GM21367 (cell line): ENCODE data around the gene SLC6A18.
"Not testable (repeated sequence)": the region's sequence is repeated elsewhere in the genome, so short reads cannot be mapped to it uniquely, and the experiment has no call there.

Experiments
- ATAC-seq: cut with Tn5 transposase; IDR thresholded peaks from one replicate; pipeline ENCODE4 v1.9.1; 2021; ENCODE audit not compliant: unreplicated experiment

The SLC6A18 gene

DNA sequence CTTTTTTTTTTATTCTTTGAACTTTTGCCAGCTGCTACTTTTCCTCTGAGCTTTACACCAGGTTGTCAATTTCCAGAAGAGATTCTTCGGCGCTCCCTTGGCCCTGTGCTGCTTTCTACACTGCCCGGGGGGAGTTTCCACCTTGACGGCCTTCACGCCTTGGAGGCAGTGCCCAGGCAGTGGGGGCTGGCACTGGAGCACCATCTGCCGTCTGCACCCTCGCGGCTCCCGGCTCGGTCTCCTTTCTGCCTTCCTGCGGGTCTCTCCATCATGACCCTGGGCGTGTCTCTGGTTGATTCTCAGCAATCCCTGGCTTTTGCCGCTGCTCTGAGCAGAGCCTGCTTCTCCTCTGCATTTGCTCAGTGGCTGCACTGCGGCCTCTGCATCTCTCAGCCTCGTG, 2.9 kb downstream of the SLC6A18 start:
- ATAC-seq: no peak

DNA sequence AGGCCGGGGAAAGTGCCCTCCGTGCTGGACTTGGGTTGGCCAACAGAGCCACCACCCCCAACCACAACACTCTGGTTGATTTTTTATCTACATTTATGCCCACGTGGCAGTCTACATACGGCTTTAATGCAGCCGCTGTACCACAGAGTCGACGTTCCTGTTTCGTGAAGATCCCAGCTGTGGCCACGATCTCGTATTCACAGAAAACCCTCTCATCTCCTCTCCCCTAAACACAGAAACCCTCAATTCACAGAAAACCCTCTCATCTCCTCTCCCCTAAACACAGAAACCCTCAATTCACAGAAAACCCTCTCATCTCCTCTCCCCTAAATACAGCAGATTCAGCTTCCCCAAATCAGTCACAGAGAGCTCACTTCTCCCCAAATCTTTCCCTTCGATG, 3.8 kb downstream of the SLC6A18 start:
- not testable (repeated sequence) for ATAC-seq

DNA sequence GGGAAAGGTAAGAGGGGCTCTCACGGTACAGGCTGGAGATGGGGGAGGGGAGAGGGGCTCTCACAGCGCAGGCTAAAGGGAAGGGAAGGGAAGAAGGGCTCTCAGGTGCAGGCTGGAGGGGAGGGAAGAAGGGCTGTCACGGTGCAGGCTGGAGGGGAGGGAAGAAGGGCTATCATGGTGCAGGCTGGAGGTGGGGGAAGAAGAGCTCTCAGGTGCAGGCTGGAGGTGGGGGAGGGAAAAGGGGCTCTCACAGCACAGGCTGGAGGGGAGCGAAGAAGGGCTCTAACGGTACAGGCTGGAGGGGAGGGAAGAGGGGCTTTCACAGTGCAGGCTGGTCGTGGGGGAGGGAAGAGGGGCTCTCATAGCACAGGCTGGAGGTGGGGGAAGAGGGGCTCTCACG, 4.6 kb downstream of the SLC6A18 start:
- no peak for ATAC-seq

DNA sequence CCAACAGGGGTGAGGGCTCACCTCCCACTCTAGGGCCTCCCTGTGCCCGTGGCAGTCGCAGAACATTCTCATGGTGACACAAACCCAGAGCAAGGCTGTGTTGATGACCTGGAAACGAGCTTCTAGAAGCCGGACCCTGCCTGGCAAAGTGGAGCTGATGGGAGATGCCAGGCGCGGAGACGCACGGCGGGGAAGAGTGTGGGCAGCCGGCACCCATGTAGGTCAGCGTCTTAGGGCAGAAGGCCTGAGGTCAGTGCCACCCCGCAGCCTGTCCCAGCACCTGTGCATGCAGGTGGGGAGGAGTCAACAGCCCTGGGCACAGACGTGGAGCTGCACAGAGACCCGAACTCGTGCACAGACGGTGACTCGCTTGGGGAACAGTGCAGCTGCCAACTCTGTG, 5.4 kb downstream of the SLC6A18 start:
- ATAC-seq: no peak

DNA sequence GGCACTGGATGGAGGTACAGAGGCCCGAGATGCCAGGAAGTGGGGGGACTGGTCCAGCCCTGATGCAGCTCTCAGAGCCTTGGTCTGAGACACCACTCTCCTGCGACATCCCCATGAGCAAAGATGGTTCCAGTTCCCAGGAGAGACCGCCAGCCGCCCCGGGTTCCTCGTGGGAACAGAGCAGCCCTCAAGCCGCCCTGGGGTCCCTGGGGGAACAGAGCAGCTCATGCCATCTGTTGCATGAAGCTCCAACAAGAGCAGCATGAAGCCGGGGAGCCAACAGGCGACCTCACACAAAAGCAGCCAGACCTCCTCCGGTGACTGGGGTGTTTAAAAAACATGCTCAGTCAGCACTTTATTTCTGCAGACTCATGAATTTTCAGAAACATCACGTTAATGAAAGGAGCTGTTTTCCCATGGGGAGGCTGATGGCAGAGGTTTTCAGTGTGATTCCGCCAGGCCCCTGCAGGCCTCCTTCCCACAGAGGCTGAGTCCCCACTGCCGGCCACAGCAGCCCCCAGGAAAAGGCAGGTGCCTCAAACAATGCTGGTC, 6.2 kb downstream of the SLC6A18 start:
- no peak for ATAC-seq

DNA sequence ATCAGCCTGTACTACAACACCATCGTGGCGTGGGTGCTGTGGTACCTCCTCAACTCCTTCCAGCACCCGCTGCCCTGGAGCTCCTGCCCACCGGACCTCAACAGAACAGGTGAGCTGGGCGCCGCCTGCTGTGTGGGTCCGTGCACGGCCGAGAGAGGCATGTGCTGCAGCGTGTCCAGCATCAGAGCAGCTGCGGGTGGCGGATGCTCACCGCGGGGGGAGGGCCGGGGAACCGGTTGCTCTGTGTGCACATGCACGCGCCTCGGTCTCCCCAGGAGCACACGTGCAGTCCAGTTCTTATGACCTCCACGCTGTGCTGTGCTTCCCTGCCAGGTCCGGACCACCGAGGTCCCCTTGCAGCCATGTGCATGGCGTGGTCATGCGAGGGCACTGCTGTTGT, 7.6 kb downstream of the SLC6A18 start:
- no peak for ATAC-seq

DNA sequence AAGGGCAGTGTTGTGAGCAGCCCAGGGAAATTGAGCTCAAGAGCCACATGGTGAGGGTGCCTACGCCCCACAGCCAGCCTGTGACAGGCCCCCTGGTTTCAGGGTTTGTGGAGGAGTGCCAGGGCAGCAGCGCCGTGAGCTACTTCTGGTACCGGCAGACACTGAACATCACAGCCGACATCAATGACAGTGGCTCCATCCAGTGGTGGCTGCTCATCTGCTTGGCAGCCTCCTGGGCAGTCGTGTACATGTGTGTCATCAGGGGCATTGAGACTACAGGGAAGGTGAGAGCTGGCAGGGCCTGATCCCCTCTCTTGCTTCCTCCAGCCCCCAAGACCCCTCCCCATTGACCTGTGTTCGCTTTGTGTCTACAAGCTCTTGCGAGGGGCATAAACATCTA, 10.2 kb downstream of the SLC6A18 start:
- no peak for ATAC-seq

DNA sequence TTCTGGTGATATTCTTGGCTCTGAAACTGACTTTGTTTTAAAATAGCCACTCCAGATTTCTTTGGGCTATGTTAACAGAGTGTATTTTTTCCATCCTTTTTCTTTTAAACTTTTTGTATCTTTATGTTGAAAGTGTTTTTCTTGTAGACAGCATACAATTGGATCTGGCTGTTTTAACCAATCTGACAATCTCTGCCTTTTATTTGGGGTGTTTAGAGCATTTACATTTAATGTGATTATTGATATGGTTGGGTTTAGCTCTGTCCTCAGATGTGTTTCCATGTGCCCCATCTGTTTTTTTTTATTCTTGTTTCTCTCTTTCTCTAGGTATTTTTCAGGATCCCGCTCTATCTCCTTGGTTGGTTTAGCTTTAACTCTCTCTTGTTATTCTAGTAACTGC, 10.7 kb downstream of the SLC6A18 start:
- ATAC-seq: no peak

DNA sequence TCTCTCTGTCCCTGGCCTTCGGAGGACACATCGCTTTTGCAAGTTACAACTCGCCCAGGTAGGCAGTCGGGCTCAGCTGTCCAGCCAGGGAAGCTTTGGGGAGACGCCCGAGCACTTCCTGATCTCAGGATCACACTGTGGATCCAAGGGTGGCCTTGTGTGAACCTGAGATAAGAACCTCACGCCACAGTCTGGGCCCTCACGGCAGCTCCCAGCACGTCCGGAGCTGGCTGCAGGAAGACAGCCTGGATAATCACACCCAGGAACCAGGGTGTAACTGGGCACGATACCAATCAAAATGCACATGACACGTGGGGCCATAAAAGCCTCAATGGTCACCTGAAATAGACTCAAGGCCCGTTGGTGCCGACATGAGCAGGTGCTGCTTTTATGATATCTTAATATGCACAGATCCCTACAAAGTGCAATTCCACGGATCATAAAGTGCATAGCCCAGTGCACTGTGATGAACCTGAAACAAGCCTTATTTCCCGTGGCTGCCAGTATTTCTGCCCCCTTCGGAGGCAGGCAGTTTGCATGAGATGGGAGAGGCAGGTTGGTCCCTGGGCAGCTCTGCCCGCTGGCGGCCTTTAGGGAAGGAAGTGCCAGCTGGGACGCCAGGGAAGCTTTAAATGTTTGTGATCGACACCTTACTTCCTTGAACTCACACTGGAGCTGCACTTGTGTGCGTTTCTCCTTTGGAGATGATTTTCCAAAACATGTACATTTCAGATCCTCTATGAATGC, 14.5 kb downstream of the SLC6A18 start:
- no peak for ATAC-seq

DNA sequence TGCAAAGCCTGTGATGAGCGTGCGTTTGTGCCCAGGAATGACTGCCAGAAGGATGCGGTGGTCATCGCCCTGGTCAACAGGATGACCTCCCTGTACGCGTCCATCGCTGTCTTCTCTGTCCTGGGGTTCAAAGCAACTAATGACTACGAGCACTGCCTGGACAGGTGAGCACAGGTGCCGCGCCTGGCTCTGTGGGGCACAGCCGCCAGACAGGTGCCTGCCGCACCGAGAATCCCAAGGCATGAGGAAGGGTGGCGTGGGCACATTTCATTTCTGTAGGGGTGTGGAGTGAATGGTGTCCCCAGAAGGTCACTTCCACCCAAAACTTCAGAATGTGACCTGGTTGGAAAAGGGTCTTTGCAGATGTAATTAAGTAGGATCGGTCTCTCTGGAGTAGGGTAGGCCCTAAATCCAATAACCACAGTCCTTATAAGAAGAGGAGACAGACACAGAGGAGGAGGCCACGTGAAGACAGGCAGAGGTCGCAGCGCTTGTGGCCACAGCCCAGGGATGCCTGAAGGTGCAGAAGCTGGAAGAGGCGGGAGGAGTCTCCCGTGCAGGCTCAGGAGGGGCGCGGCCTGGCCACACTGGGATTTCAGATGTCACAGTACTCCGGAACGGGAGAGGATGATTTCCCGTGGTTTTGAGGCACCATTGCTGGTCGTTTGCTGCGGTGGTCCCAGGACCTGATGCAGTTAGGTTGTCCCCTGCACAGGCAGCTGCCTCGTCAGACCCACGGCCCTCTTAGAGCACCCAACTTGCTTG, 15.5 kb downstream of the SLC6A18 start:
- ATAC-seq: no peak

DNA sequence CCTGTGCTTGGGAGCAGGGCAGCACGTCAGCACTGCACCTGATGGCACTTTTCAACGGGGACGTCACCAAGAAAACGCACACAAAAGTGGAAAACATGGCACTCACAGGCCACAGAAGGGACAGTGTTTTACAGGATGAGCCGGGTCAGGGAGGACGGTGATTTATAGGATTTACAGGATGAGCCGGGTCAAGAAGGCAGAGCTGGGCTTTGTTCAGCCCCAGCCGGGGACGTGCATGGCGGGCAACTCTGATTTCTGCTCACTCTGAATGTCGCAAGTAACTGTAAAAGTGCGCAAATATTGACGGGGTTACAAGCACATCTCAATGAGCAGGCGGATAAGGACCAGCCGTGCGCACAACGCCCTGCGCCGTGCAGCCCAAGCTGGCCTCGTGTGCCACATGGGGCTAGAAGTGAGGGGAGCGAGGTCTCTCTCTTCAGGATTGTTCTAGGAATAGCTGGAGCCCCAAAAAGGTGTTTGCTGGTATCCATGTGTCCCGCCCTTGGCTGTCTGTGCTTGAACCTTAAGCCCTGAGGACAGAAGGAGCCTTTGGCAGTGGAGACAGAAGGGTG, 16.4 kb downstream of the SLC6A18 start:
- ATAC-seq: no peak

DNA sequence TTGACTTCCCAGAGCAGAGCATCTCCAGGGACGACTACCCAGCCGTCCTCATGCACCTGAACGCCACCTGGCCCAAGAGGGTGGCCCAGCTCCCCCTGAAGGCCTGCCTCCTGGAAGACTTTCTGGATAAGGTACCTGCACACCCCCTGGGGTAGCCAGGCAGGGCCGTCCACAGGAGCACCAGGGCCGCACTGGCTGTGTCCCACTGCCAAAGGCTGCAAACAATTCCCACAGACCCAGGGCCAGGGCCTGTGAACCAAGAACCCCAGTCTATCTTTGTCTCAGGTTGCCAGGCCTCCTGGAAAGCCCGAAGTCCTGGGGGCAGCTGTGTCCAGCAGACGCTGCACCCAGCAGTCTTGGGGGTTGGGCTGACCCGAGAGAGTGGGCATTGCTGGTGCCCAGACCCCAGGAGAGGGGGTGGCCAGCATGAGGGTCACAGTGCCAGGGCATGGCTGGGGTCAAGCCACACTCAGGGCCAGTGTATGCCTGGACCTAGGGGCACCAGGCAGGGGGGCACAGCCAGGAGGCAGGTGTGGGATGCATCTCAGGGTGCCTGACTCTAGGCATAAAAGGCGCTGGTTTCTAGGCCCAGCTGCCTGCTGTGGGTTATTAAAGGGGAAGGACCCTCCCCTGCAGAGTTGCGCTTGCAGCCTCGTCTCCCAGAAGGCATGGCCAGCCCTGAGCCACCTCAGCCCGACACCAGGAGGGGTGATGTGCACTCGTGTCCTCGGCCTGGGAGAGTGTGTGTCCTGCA, 17.7 kb downstream of the SLC6A18 start:
- no peak for ATAC-seq

DNA sequence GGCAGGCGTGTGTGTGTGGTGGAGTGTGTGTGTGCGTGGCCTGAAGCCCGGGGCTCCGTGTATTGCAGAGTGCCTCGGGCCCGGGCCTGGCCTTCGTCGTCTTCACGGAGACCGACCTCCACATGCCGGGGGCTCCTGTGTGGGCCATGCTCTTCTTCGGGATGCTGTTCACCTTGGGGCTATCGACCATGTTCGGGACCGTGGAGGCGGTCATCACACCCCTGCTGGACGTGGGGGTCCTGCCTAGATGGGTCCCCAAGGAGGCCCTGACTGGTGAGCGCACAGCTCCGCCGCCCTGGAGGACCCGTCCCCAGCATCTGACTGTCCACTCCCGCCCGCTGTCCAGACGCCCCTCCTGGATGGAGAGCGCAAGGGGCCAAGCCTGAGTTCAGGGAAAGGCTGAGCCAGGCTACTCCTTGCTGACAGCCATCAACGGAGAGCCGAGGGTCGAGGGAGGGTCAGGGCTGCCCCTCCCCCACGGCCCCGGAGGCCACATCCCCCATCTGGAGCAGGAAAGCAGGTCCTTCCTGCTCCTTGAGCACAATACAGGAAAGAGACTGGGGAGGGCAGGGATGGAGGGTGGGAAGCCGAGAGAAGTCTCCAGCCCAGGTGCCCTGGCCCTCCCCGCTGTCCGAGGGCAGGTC, 18.4 kb downstream of the SLC6A18 start:
- ATAC-seq: no peak

DNA sequence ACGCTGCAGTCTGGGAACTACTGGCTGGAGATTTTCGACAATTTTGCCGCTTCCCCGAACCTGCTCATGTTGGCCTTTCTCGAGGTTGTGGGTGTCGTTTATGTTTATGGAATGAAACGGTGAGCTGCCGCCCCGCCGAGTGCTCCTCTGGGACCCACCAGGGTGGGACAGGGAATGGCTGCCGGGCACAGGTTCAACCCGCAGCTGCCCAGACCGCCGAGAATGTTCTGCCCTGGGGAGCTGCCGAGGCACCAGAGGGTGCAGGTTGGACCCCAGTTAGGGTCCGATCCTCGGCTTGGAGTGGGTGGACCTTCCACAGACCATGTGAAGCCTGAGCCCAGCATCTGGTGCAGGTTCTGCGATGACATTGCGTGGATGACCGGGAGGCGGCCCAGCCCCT, 19.1 kb downstream of the SLC6A18 start:
- no peak for ATAC-seq

DNA sequence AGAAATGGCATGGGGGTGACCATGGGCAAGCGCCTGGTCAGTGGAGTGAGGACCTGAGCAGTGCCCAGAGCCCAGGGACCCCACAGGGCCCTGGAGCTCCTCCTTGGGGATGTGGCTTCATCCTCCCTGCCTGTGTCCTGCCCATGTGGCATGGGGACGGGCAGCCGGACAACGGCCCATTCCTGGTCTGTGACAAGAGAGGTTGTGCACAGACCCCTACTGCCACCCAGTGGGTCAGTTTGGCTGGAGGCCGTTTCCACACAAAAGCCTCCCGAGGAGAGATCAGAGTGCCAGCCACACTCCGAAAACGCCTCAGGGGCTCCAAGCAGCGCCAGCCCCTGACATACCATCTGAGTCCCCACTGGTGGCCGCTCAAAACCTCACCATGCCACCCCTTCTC, 19.8 kb downstream of the SLC6A18 start:
- no peak for ATAC-seq

DNA sequence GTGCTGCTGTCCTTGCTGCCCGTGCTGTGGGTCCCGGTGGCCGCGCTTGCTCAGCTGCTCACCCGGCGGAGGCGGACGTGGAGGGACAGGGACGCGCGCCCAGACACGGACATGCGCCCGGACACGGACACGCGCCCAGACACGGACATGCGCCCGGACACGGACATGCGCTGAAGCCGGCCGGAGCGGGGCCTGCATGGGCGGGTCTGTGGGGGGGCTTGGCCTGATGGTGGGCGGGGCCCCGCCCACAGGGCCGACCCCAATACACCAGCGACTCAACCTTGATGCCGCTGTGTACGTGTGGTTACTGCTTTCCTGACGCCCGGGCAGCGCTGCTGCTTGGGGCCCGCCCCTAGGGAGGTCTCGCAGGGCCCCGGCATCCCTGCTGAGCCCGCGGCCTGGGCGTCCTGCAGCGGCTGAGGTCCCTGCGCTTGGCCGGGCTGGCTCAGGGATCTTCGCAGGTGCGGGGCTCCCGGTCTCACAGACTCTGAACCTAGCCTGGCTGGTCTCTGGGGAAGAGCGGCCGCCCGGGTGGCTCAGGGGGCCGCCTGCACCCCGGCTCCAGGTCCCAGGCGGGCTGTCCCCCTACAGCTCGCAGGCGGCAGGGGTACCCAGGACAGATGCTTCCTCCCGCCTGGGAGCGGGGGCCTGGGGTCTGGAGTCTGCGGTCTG, 20.9 kb downstream of the SLC6A18 start:
- ATAC-seq: no peak

DNA sequence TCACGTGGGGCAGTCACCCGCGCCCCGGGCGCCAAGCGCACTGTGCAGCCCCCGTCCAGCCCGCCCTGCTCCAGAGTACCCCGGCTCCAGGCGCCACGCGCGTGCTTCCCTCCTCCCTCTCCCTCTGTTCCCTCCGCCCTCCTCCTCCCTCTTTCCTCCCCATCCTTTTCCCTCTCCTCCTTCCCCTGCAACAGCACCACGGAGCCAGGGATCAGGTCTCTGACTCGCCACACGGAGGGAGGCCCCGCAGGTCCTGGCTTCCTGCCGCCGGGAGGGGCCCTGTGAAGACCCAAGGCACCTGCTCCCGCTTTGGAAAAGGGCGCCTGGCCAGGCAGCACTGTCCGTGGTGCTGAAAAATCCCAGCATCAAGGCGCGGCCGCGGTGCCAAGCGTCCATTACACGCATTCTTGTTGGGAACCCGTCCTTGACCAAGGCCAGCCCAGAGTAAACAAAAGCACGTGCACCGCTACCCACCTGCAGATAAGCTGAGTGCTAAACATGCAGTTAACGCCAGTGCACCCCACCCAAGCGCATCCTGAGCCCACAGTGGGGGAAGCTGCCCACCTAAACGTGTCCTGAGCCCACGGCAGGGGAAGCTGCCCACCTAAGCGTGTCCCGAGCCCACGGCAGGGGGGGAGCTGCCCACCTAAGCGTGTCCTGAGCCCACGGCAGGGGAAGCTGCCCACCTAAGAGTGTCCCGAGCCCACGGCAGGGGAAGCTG, 21.7 kb downstream of the SLC6A18 start:
- ATAC-seq: no peak

DNA sequence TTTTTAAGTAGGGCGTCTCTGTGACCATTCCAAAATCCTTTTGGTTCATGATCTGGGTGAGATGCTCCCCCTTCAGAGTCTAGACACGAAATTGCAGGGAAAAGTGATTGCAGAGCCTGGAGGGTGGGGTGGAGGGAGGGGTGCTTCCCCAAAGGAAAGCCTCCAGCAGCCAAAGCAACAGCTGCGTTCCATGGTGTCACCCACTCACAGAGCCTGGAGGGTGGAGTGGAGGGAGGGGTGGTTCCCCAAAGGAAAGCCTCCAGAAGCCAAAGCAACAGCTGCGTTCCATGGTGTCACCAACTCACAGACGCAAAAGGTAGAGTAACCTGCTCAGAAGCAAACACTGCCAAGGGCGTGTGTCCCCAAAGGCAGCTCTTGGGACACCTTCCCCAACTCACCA, 22.6 kb downstream of the SLC6A18 start:
- no peak for ATAC-seq
